SKM-1 (cell line): ENCODE measurements around the gene RPUSD4.

Experiments used
- DNase-seq: peaks from one replicate; lab custom pipeline; 2025; ENCODE audit not compliant: unreplicated experiment; lab: John Stamatoyannopoulos, UW

Gene RPUSD4

DNA sequence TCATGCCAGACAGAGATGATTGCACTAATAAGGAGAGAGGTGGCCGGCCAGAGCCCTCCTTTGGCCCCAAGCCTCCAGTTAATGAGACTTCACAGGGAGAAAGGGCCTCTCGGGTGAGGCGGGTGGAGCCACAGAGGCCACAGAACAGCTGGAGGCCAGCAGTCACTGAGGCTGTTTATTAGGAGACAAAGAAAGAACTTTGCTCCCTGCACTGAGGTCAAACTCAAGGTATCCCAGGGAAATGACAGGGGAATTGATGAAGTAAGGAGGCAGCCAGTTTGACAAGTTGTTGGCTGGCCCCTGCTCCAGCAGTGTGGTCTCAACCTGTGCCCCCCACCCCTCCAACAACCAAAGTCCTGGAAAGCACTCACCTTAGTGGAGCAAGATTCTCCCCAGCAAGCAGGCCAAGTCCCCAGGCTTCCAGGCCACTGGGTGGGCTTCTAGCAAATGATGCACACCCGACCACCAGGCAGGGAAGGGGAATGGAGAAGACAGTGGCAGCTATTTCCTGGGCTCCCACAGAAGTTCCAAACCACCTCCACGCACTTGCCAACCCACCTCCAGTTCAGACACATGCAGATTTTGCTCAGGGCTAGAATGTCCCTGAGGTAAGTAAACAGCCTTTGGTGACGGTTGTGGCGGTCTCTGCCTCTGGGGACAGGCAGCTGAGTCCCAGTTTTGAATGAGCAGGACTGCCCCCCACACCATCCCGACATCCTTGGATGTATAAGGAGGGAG, 53.2 kb downstream of the RPUSD4 start:
- no peak for DNase-seq

- DNase-seq: no peak
Measured at GRCh38 chr11:126157326-126158030, 54.0 kb downstream of the RPUSD4 start.

GRCh38 chr11:126156814-126157213, 54.6 kb downstream of the RPUSD4 start:
- DNase-seq: no peak

GRCh38 chr11:126155402-126156187, 55.9 kb downstream of the RPUSD4 start:
- DNase-seq: no peak

DNA sequence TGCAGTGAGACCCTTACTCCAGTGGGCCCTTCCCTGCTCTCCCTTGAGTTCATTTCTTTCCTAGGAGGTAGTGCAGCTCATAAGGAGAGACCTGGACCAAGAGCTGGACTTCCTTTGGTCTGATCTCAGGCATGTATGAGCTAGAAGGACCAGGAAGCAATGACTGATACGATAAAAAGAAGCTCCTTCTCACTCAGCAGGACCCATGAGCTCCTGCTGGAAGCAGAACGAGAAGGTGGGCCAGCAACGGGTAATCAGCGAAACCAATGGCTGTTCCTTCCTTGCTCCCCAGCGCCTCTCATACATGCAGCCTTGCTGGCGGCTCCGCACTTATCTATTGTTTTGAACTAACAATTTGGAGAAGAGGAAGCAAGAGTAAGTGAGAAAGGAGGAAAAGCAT, 56.8 kb downstream of the RPUSD4 start:
- no peak for DNase-seq

DNA sequence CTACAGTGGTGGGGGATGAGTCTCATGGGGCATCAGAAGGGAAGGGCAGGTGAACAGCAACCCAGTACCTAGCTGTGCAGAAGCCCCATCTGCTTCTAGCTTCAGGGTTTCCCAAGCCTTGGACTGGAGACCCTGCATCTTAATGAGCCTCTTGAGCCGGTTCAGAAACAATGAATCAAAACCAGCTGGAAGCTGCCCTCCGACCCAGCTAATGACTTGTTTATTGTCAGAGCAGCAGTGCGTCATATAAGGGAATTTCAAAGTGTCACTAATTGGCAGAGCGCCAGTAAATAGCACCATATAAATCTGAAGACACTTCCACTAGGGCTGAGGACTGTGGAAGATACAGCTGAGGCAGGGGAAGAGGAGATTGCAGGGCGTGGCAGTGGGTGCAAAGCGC, 57.5 kb downstream of the RPUSD4 start:
- DNase-seq: no peak

GRCh38 chr11:126153006-126153405, 58.4 kb downstream of the RPUSD4 start:
- DNase-seq: no peak

GRCh38 chr11:126152586-126152985, 58.9 kb downstream of the RPUSD4 start:
- DNase-seq: no peak

- DNase-seq: no peak
Measured at GRCh38 chr11:126152152-126152551, 59.3 kb downstream of the RPUSD4 start.
